ENCODE data around the gene ARHGAP24. TPM values are rescaled to one million over a fixed set of nuclear protein-coding genes. Genes with fewer than 3 reads are reported as not detected.

The ARHGAP24 gene
- total RNA-seq, 4 donors from 2014 or later, result 17.8 to 65.2 (median 27.2) TPM

- no peaks in the 10 kb centered on the region for H3K27me3 ChIP-seq
- 96% methylated on average over 2 of the region's 2 CpGs for WGBS
- H3K4me3 ChIP-seq, result no peak overlapping the region
- peaks cover 11% of the 10 kb centered on the region for H3K4me1 ChIP-seq
- H3K9me3 ChIP-seq, result no peaks in the 10 kb centered on the region
- TF ChIP-seq EP300 (IDR thresholded peaks at IDR 0.05) (no peak), POLR2A (IDR thresholded peaks at IDR 0.05) (no peak), CTCF (IDR thresholded peaks at IDR 0.05) (no peak), POLR2AphosphoS5 (IDR thresholded peaks at IDR 0.05) (no peak)
- H3K36me3 ChIP-seq, result no peaks in the 10 kb centered on the region
- DNase-seq (ENCODE audit: low spot score in 2 of 2), result no peak
- no peak overlapping the region for H3K27ac ChIP-seq
Measured at GRCh38 chr4:85821688-85822455, 346.9 kb downstream of the ARHGAP24 start.

- no peaks in the 10 kb centered on the region for H3K9me3 ChIP-seq
- no peaks in the 10 kb centered on the region for H3K36me3 ChIP-seq
- no peak overlapping the region for H3K4me3 ChIP-seq
- 0% methylated on average over 1 of the region's 1 CpG for WGBS
- peaks cover 22% of the 10 kb centered on the region for H3K4me1 ChIP-seq
- H3K27me3 ChIP-seq, result no peaks in the 10 kb centered on the region
- H3K27ac ChIP-seq, result no peak overlapping the region
- no peak for DNase-seq (ENCODE audit: low spot score in 2 of 2)
- TF ChIP-seq EP300 (IDR thresholded peaks at IDR 0.05), result no peak
- TF ChIP-seq POLR2A (IDR thresholded peaks at IDR 0.05), result no peak
- TF ChIP-seq POLR2AphosphoS5 (IDR thresholded peaks at IDR 0.05), result no peak
- no peak for TF ChIP-seq CTCF (IDR thresholded peaks at IDR 0.05)
Measured at GRCh38 chr4:85823295-85823694, 348.3 kb downstream of the ARHGAP24 start.

GRCh38 chr4:85824166-85824945 is 349.4 kb downstream of the ARHGAP24 start:
- H3K27ac ChIP-seq, result no peak overlapping the region

GRCh38 chr4:85826060-85826678 is 351.2 kb downstream of the ARHGAP24 start:
- Histone ChIP-seq H3K27me3 (no peaks in the 10 kb centered on the region), H3K9me3 (no peaks in the 10 kb centered on the region), H3K36me3 (no peaks in the 10 kb centered on the region), H3K4me3 (no peak overlapping the region), H3K27ac (no peak overlapping the region), H3K4me1 (peaks cover 22% of the 10 kb centered on the region)
- DNase-seq (ENCODE audit: low spot score in 2 of 2), result no peak
- TF ChIP-seq EP300 (IDR thresholded peaks at IDR 0.05), result no peak
- TF ChIP-seq CTCF (IDR thresholded peaks at IDR 0.05), result no peak
- TF ChIP-seq POLR2AphosphoS5 (IDR thresholded peaks at IDR 0.05), result no peak
- TF ChIP-seq POLR2A (IDR thresholded peaks at IDR 0.05), result no peak
- WGBS, result 56% methylated on average over 7 of the region's 7 CpGs

More at GRCh38 chr4:85824166-85824945, 349.4 kb downstream of the ARHGAP24 start:
- TF ChIP-seq EP300 (IDR thresholded peaks at IDR 0.05) (no peak), POLR2AphosphoS5 (IDR thresholded peaks at IDR 0.05) (no peak), CTCF (IDR thresholded peaks at IDR 0.05) (no peak), POLR2A (IDR thresholded peaks at IDR 0.05) (no peak)
- Histone ChIP-seq H3K36me3 (no peaks in the 10 kb centered on the region), H3K9me3 (no peaks in the 10 kb centered on the region), H3K4me3 (no peak overlapping the region), H3K4me1 (peaks cover 22% of the 10 kb centered on the region), H3K27me3 (no peaks in the 10 kb centered on the region)
- no peak for DNase-seq (ENCODE audit: low spot score in 2 of 2)
- 64% methylated on average over 5 of the region's 5 CpGs for WGBS
